Fibroblast of lung (primary cell): Measurements from ENCODE around the gene PRKX. TPM values are rescaled to one million over a fixed set of nuclear protein-coding genes. Genes with fewer than 3 reads are reported as not detected.
"Not testable (repeated sequence)": the region's sequence is repeated elsewhere in the genome, so short reads cannot be mapped to it uniquely, and the experiment has no call there.

Experiments used
- DNase-seq, 2 donors: peaks; one replicate each; pipeline versions ENCODE4 v3.0.0 to v3.0.0-alpha.2; 2010; ENCODE audit warnings: low read depth in 2 of 2
- H2AFZ ChIP-seq: 2 replicates; pipeline ENCODE4 v1.5.1; 2012; ENCODE audit warnings: low read length, control low read depth, inconsistent platforms
- H3K27ac ChIP-seq: 2 replicates; pipeline ENCODE4 v1.5.1; 2011; ENCODE audit warnings: low read length, control low read depth; ENCODE audit not compliant: insufficient read depth
- H3K27me3 ChIP-seq: 2 replicates; pipeline ENCODE4 v1.5.1; 2011; ENCODE audit warnings: mild to moderate bottlenecking, low read length; ENCODE audit not compliant: control insufficient read depth, insufficient read depth
- H3K36me3 ChIP-seq: 2 replicates; pipeline ENCODE4 v1.5.1; 2011; ENCODE audit warnings: low read length; ENCODE audit not compliant: control insufficient read depth, insufficient read depth
- H3K4me1 ChIP-seq: 2 replicates; pipeline ENCODE4 v1.5.1; 2011; ENCODE audit warnings: low read length; ENCODE audit not compliant: control insufficient read depth, insufficient read depth; ENCODE audit errors: extremely low read depth
- H3K4me2 ChIP-seq: 2 replicates; pipeline ENCODE4 v1.5.1; 2011; ENCODE audit warnings: low read length, control low read depth; ENCODE audit not compliant: insufficient read depth; ENCODE audit errors: extremely low read depth
- H3K4me3 ChIP-seq, 4 experiments: fragments of 200-600 bp in 1 of 4; sonication (generic) in 1 of 4; replicated peaks in 1 of 4; 2 replicates each; pipeline ENCODE4 v1.5.1; 2011 to 2016; ENCODE audit warnings: low read length in 4 of 4, low read depth in 3 of 4, mild to moderate bottlenecking in 3 of 4, control low read depth in 2 of 4, inconsistent platforms in 1 of 4, mixed read lengths in 1 of 4; ENCODE audit not compliant: insufficient read depth in 1 of 4; ENCODE audit errors: control extremely low read depth in 1 of 4
- H3K79me2 ChIP-seq: 2 replicates; pipeline ENCODE4 v1.5.1; 2012; ENCODE audit warnings: mild to moderate bottlenecking, low read length, inconsistent platforms; ENCODE audit not compliant: control insufficient read depth, insufficient read depth
- H3K9ac ChIP-seq: 2 replicates; pipeline ENCODE4 v1.5.1; 2011; ENCODE audit warnings: mild to moderate bottlenecking, low read length, control low read depth; ENCODE audit not compliant: insufficient read depth
- H3K9me3 ChIP-seq: 2 replicates; pipeline ENCODE4 v1.5.1; 2012; ENCODE audit warnings: low read depth, low read length; ENCODE audit not compliant: control insufficient read depth, insufficient read depth
- H4K20me1 ChIP-seq: 2 replicates; pipeline ENCODE4 v1.5.1; 2011; ENCODE audit warnings: low read length; ENCODE audit not compliant: control insufficient read depth, insufficient read depth; ENCODE audit errors: extremely low read depth
- CTCF ChIP-seq, 2 donors: IDR thresholded peaks in 1 of 2; conservative IDR thresholded peaks in 1 of 2; 1 replicate in 1 of 2; 2 replicates in 1 of 2; pipeline ENCODE4 v1.5.1; 2011 to 2012; ENCODE audit warnings: low read length in 2 of 2, control low read depth in 1 of 2, inconsistent platforms in 1 of 2, low read depth in 1 of 2, mild to moderate bottlenecking in 1 of 2
- EZH2 ChIP-seq: IDR thresholded peaks from 2 replicates; pipeline ENCODE4 v1.5.1; 2012; ENCODE audit warnings: low read length, control low read depth, mild to moderate bottlenecking; ENCODE audit errors: missing control alignments
- polyA plus RNA-seq, 2 donors: library from polyadenylated mRNA; depleted of rRNA in 1 of 2; stranded (reverse) in 1 of 2; unstranded in 1 of 2; fragments of >200 nt; gene quantifications; 2 replicates each; pipeline ENCODE4 v1.2.1, GENCODE V29; 2011 to 2012; ENCODE audit warnings: missing spikeins in 1 of 2
- total RNA-seq: library from RNA; depleted of rRNA; stranded (reverse); fragments of >200 nt; gene quantifications from 2 replicates; pipeline ENCODE4 v1.2.1, GENCODE V29; 2014

PRKX gene
- total and polyA plus RNA-seq, 2 donors (not counting 1 experiment from before 2014, with no cell fraction given), result 11.3 to 19.3 TPM

DNA sequence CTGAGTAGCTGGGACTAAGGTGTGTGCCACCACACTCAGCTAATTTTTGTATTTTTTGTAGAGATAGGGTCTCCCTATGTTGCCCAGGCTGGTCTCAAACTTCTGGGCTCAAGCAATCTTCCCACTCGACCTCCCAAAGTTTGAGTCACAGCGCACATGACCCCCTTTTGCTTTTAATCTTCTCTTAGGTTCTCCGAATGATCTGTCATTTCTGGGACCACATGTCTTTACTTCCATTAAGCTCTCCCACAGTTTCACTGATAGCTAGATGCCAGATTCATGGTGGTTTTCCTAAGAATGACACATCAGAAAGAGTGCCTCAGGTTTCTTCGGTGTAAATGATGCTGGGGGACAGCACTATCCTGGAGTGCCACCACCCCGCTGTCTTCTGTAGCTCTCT is 17.9 kb downstream of the PRKX start:
- Histone ChIP-seq H3K27ac (no peak overlapping the region), H3K27me3 (no peaks in the 10 kb centered on the region), H3K9ac (no peak overlapping the region), H4K20me1 (no peaks in the 10 kb centered on the region), H3K79me2 (no peaks in the 10 kb centered on the region), H3K4me3 (no peak overlapping the region), H3K4me2 (no peak overlapping the region), H3K9me3 (no peaks in the 10 kb centered on the region), H2AFZ (no peak overlapping the region), H3K4me1 (no peaks in the 10 kb centered on the region), H3K36me3 (no peaks in the 10 kb centered on the region)
- no peak for DNase-seq
- TF ChIP-seq EZH2, result no peak
- no peak for TF ChIP-seq CTCF (conservative IDR thresholded peaks at IDR 0.05 in 1 of 2, IDR thresholded peaks at IDR 0.05 in 1 of 2; ENCODE audit: low read depth in 1 of 2, low read length in 2 of 2)

- H3K9me3 ChIP-seq, result no peaks in the 10 kb centered on the region
- no peaks in the 10 kb centered on the region for H3K4me1 ChIP-seq
- H2AFZ ChIP-seq, result no peak overlapping the region
- H3K27ac ChIP-seq, result no peak overlapping the region
- no peaks in the 10 kb centered on the region for H3K27me3 ChIP-seq
- H3K79me2 ChIP-seq, result no peaks in the 10 kb centered on the region
- TF ChIP-seq CTCF (conservative IDR thresholded peaks at IDR 0.05 in 1 of 2, IDR thresholded peaks at IDR 0.05 in 1 of 2; ENCODE audit: low read depth in 1 of 2, low read length in 2 of 2), result no peak
- no peak for TF ChIP-seq EZH2
- peak in 1 of 2 donors; percentile 19 for DNase-seq
- no peaks in the 10 kb centered on the region for H4K20me1 ChIP-seq
- no peak overlapping the region for H3K4me3 ChIP-seq
- no peaks in the 10 kb centered on the region for H3K36me3 ChIP-seq
- H3K4me2 ChIP-seq, result no peak overlapping the region
- H3K9ac ChIP-seq, result no peak overlapping the region
Observed at GRCh38 chrX:3690140-3690539, 23.3 kb downstream of the PRKX start.

GRCh38 chrX:3683236-3683635 is 30.2 kb downstream of the PRKX start:
- not testable (repeated sequence) for H3K79me2 ChIP-seq, H3K27me3 ChIP-seq, H3K4me3 ChIP-seq, H3K9me3 ChIP-seq, H3K4me1 ChIP-seq, H3K9ac ChIP-seq, H3K4me2 ChIP-seq, H2AFZ ChIP-seq, H3K27ac ChIP-seq, DNase-seq, H3K36me3 ChIP-seq, H4K20me1 ChIP-seq
